ENCODE results near the gene IKBKG.
"Not testable (repeated sequence)": the region's sequence is repeated elsewhere in the genome, so short reads cannot be mapped to it uniquely, and the experiment has no call there.

The IKBKG gene

DNA sequence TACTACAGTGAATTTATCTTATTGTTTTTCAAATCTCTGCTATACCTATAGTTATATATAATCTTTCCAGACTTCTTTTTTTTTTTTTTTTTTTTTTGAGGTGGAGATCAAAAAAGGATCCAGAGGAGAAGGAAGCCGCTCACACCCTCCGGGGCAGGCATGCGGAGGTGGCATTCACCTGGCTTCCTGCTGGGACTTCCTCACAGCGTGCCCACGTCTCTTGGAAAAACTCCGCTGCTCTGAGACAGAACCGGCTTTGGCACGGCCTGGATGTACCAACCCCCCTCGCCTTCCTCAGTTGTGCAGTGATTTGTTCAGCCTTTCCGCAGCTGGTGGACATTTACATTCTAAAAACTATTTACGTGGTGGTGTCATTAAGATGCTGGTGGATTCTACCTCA is 60.6 kb downstream of the IKBKG start:
- DNase-seq: not testable (repeated sequence)

DNA sequence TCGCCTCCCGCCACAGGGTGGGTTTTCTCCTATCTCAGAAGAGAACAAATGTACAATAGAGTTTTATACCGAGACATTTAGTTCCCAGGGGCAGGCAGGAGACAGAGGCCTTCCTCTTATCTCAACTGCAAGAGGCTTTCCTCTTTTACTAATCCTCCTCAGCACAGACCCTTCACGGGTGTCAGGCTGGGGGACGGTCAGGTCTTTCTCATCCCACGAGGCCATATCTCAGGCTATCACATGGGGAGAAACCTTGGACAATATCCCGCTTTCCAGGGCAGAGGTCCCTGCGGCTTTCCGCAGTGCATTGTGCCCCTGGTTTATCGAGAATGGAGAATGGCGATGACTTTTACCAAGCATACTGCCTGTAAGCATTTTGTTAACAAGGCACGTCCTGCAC is 61.4 kb downstream of the IKBKG start:
- DNase-seq: not testable (repeated sequence)

DNA sequence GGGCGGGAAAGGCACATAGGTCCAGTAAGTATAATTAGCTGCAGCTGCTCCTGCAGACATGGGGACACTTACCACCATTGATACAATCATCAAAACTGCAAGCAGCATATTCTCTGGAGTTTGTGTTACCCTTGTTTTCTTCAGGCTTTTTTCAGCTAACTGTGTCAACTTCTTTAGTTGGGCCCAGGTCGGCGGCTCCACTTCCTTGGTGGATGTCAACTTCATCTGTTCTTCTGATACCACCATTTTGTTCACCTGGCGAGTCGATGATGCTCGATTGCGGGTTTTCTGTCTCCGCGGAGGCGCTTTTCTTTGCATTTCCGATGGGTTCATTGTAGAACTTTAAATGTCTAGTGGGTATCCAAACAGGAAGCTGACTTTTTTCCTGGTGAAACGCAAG is 63.7 kb downstream of the IKBKG start:
- DNase-seq: not testable (repeated sequence)

DNA sequence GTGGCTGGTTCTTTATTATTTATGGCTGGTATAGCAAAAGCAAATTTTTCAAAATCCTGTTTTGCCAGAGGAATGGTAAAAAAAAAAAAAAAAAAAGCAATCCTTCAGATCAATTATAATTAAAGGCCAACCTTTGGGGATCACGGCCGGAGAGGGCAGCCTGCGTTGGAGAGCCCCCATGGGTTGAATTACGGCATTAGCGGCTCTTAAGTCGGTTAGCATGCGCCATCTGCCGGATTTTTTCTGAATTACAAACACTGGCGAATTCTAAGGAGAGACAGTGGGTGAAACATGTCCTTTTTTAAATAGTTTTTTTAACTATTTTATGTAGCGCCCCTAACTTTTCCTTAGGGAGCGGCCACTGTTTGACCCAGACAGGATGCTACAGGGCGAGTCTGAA is 66.2 kb downstream of the IKBKG start:
- not testable (repeated sequence) for DNase-seq
